GM19455 (cell line): ENCODE measurements around the gene PLD2.

ENCODE experiments used
- ATAC-seq: cut with Tn5 transposase; IDR thresholded peaks from one replicate; pipeline ENCODE4 v1.9.1; 2021; ENCODE audit not compliant: unreplicated experiment

Gene PLD2

DNA sequence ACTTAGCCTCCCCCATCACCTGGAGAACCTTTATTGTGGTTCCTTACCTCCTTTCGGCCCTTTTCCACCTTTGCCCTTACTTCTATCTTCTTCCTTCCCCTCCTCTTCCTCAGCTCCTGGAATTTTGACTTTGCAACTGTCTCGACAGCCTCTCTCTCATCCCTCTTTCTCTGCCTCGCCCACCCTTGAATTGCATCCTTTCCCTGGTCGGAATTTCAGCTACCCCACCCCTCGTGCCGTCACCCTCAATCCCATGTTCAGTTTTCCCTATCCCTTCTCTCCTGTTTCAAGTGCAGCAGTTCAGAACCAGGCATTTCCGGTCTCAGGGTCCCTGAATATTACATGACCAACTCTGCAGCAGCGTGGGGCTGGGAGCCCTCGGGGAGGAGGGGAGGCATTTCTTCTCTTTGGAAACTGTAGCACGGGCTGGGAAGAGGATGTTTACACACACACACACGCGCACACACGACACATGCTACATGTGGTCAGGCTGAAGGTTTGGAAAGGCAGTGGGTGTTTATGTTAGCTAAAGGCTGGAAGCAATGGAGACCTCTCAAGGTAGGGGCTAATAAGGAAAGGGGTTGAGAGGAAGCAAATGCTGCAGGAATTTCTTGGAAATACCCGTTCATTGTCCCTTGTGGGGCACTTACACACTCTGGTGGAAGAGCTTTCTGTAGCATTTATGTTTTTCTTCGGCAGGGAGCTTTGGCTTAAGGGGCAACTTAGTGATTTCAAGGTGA lies 27.2 kb downstream of the PLD2 start:
- ATAC-seq, result no peak

DNA sequence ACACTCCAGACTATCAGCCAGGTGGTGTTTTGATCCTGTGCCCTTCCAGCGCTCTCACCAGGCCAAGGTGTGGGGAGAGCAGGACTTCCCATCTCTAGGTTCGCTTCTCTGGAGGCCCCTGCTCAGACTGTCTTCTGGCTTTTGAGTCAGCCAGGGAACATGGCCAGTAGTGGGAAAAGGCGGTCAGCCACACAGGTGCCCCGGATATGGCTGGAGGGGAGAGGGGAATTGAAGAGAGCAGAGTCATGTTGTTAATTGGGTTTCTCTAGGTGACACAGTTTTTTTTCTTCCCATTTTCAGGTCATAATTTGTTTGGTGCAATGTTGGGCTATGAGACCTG lies 27.7 kb downstream of the PLD2 start:
- no peak for ATAC-seq

DNA sequence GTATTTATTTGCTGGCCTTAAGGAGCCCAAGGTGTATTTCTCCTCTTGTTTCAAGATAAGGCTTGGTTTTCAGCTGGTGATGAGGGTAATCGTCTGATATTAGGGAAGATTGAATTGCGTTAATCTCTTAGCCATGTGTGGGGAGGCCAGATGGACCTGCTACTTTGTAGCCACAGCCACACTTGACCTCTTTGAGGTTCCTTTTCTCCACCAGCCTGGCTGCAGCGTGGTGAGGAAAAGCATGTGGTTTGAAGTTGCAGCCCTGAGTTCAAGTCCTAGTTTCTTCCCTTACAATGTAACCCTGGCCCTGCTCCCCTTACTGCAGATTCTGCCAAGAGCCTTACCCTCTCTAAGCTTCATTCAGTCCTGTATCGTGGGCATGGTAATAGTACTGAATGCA lies 29.3 kb downstream of the PLD2 start:
- no peak for ATAC-seq

DNA sequence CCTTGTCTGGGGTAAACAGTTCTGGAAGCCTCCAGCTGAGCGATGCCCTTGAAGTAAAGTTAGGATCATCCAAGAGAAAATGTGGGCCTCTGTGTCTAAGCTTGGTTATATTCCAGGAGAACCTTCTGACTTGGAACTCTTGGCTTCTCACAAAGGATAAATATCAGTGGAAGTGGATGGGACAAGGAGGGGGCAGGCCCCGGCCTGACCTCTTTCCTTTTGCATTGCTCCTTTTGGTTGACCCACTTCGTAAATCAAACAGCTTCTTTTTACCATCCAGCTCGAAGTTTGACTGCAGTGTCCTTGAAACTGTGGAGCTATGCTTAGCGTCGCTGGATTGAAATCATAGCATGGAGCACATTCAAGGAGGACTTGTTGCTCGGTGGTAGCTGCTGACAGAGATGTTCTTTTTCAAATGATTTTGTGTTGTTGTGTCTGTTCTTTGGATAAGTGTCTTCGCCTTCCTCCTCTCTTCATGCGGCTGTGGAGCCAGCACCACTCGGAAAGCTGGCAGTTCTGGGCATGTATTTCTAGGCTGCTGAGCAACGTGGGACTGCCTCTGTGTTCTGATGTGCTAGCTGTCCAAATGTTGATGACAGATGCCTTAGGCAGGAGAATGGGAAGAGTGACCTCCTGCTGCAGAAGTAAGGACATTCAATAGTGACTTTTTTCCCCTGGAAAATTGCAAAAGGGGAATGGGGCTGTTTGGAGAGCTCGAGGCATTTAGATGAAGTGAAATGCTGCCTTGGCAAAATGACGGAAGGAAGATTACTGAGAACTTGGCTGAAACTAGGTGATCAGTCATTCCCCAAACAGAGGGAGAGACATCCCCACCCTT lies 30.7 kb downstream of the PLD2 start:
- no peak for ATAC-seq

DNA sequence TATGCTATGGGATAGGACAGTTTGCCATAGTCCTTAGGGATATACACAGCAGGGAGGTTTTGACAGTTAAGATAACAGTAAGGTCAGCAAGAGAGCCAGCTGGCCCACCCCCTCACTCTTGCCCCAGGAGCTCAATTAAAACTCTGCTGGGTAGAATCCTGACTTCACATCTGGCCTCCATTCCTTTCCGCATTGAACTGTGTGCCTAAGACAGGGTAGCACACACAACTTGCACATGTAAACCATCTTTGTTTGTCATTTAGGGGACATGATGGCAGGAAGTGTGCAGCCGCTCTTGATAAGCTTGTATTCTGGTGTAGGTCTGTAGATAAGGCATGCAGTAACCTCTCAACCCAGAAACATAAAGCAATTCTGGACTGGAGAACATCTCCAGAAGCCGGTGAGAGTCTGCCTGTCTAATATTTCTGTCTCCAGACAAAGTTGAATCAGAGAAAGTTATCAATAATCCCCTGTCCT lies 31.4 kb downstream of the PLD2 start:
- no peak for ATAC-seq

DNA sequence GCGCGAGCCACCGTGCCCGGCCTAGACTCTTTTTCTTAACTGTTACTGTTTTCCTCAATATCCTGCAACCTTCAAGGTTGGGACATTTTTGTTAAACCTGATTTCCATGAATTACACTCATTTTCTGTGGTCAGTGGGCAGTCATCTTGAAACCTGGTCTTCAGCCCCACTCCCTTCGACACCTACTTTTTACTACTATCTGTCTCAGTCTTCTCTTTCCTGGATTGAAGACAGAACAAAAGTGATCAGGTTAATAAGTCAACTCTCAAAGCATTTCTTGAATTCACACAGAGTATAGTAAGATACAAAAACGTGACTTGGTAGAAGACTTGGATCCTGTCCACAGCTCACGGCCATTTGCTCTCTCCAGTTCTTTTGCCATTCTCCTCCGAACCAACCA lies 32.3 kb downstream of the PLD2 start:
- ATAC-seq, result no peak

DNA sequence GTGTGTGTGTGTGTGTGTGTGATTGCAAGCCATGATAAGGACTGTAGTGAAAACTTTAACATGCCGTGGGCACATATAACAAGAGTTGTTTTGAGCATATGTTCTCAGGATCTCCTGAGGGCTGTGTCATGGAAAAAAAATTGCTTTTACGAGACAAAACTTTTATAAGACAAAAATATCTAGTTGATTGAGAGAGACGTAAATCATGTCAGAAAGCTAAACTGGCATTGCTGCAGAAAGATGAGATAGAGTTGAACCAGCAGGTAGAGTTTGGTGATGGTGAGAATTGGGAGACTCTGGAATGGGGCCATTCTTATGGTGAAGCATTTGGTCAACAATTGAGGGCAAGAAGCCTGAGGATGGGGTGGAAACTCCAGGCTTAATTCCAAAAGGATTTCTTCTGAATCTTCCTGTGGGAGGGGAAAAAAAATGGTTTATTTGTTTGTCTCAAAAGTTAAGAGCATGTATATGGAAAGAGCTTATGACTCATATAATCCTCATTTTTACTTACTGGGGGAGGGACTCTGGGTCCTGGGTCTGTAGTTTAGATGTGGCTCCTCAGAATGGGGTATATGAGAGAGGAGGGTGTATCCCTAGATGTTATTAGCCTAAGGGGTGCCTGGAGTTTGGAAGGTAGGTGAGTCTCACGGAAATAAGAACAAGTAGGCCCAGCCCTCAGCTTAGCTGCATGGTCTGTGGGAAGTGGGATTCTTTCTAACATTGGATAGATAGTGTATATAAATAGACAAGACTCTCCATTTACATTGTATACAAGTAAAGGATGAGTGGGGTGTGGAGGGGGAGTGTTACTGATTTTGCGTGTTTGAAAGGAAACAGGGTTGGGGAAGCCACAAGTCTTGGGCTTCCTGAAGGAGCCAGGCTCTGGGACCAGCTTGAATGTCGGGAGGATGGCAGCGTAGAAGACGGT lies 33.3 kb downstream of the PLD2 start:
- no peak for ATAC-seq

DNA sequence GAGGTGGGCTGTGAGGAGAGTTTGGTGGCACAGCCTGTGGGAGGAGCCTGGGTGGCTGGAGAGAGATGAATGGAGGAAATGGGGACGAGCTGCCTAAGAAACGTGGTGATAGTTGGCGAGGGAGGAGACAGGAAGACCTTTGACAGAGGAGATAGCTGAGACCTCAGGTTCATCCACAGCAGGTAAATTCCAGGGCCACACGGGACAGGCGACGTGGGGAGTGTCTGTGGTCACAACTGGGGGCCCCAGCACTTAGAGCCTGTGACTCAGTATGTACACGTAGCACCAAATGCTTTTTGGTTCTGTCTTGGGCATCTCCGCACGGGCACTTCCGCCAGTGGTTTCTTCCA lies 33.9 kb downstream of the PLD2 start:
- ATAC-seq, result no peak

DNA sequence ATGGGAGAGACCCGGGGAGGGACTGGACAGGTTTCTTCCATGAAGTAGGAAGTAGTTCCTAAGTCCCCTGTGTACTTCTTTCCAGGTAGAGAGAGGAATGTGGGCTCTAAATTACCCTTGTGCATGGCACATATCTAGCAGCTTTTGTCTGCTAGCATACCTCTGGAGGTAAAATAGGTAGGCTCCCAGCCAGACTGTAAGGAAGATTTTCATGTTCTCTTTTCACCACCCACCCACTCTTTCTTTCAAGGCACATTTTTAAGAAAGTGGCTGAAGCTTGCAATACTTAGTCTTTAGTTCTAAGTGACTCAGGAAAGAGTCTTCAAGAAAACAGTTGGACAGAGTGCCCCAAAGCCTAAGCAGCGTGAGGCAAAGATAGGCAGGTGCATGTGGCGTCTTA lies 35.4 kb downstream of the PLD2 start:
- ATAC-seq, result no peak

GRCh38 chr17:4843321-4844000 lies 36.5 kb downstream of the PLD2 start:
- no peak for ATAC-seq

GRCh38 chr17:4845118-4845517 lies 38.2 kb downstream of the PLD2 start:
- ATAC-seq, result no peak

GRCh38 chr17:4846635-4847390 lies 39.9 kb downstream of the PLD2 start:
- no peak for ATAC-seq

- no peak for ATAC-seq
These were observed 42.1 kb downstream of the PLD2 start for GRCh38 chr17:4849011-4849536.

DNA sequence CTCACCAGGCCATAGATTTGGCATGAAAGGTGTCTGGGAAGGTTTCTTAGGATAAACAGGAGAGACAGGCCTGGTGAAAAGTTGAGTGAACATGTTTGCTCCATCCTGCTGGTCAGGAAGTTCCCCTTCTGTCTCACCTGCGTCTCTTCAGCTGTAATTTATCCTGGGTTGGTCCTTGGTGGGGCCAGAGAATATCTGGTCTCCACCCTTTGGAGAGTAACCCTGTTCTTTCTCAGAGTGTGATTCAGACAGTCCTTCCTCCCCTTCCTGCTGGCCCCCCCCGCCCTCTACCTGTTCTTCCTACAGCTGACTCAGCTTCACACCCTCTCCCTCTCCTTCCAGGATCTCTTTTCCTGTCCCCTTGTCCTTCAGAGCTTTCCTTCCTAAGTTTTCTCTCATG lies 43.3 kb downstream of the PLD2 start:
- ATAC-seq, result no peak

DNA sequence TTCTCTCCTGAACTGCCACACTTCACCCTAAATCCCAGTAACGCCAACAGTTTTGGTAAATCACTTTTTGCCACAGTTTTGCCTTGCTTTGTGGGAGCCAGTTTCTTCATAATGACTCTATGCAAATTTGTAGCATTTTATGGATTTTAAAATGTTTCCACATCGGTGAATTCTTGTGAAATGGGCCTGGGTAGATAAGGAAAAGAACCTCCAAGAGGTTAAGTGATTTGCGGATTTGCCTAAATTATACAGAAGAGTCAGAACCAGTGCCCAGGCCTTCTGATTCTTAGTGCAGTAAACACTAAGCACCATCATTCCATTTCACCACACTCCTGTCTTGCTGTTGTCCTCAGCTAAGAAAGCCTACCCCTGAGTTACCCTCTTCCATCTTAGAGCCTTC lies 44.1 kb downstream of the PLD2 start:
- ATAC-seq, result no peak

DNA sequence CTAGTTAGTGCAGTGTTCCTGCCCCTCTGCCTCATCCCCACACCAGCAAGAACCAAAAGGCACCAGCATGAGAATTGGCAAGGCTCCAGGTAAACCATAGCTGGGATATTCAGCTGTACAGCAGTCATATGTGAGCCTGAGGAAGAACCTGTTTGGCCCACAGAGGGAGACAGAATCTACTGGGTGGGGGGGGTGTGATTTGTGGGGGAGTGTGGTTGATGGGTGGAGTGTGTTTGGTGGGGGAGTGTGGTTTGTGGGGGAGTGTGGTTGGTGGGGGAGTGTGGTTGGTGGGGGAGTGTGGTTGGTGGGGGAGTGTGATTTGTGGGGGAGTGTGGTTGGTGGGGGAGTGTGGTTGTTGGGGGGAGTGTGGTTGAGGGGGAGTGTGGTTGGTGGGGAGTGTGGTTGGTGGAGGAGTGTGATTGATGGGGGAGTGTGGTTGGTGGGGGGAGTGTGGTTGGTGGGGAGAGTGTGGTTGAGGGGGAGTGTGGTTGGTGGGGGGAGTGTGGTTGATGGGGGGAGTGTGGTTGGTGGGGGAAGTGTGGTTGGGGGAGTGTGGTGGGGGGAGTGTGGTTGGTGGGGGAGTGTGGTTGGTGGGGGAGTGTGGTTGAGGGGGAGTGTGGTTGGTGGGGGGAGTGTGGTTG lies 45.7 kb downstream of the PLD2 start:
- no peak for ATAC-seq

- ATAC-seq, result no peak
These were observed 46.3 kb downstream of the PLD2 start for GRCh38 chr17:4853208-4853671.

GRCh38 chr17:4854111-4854681 lies 47.2 kb downstream of the PLD2 start:
- no peak for ATAC-seq
